GM23338 (cell line): ENCODE data around the gene ANKRD44. TPM values are rescaled to one million over a fixed set of nuclear protein-coding genes. Genes with fewer than 3 reads are reported as not detected.

ENCODE experiments used
- ATAC-seq: fragments of 200-7000 bp; cut with Tn5 transposase; 3 replicates; pipeline ENCODE4 v1.9.1; 2020
- DNase-seq: peaks from one replicate; pipeline ENCODE4 v3.0.0-alpha.2; 2015; ENCODE audit warnings: low spot score
- H2AFZ ChIP-seq: fragments of 200-600 bp; sonication (generic); 2 replicates; pipeline ENCODE4 v1.8.0; 2016; ENCODE audit warnings: antibody characterized with exemption, mild to moderate bottlenecking, moderate library complexity
- H3F3A ChIP-seq: fragments of 200-600 bp; sonication (generic); replicated peaks from 2 replicates; pipeline ENCODE4 v1.8.0; 2017; ENCODE audit warnings: antibody characterized with exemption, mixed run types, low read depth
- H3K27ac ChIP-seq: fragments of 200-600 bp; sonication (generic); 2 replicates; pipeline ENCODE4 v1.6.1; 2016; ENCODE audit warnings: low read depth
- H3K27me3 ChIP-seq: fragments of 200-600 bp; sonication (generic); 2 replicates; pipeline ENCODE4 v1.8.0; 2016; ENCODE audit warnings: mild to moderate bottlenecking, mixed run types, moderate library complexity; ENCODE audit not compliant: insufficient read depth
- H3K36me3 ChIP-seq: fragments of 200-600 bp; sonication (generic); 2 replicates; pipeline ENCODE4 v1.8.0; 2016; ENCODE audit warnings: mild to moderate bottlenecking; ENCODE audit not compliant: insufficient read depth
- H3K4me1 ChIP-seq: fragments of 200-600 bp; sonication (generic); 2 replicates; pipeline ENCODE4 v1.8.0; 2016; ENCODE audit warnings: mild to moderate bottlenecking, moderate library complexity; ENCODE audit not compliant: insufficient read depth
- H3K4me2 ChIP-seq: fragments of 200-600 bp; sonication (generic); 2 replicates; pipeline ENCODE4 v1.7.1; 2017; ENCODE audit warnings: mixed run types
- H3K4me3 ChIP-seq: fragments of 200-600 bp; sonication (generic); 2 replicates; pipeline ENCODE4 v1.6.1; 2016; ENCODE audit warnings: mixed run types
- H3K79me2 ChIP-seq: fragments of 200-600 bp; sonication (generic); replicated peaks from 2 replicates; pipeline ENCODE4 v1.8.0; 2017; ENCODE audit warnings: mild to moderate bottlenecking; ENCODE audit not compliant: insufficient read depth
- H3K9me2 ChIP-seq: fragments of 200-600 bp; sonication (generic); 2 replicates; pipeline ENCODE4 v1.8.0; 2017; ENCODE audit not compliant: insufficient read depth
- H4K20me1 ChIP-seq: fragments of 200-600 bp; sonication (generic); replicated peaks from 2 replicates; pipeline ENCODE4 v1.8.0; 2017; ENCODE audit warnings: mild to moderate bottlenecking; ENCODE audit not compliant: insufficient read depth
- H3K27ac Mint-ChIP-seq: 2 replicates; pipeline ENCODE4 v1.8.0; 2020; ENCODE audit warnings: inconsistent platforms, mild to moderate bottlenecking, moderate library complexity, mixed read lengths
- H3K27me3 Mint-ChIP-seq: 3 replicates; pipeline ENCODE4 v1.8.0; 2022; ENCODE audit warnings: low read depth, mild to moderate bottlenecking, moderate library complexity, mixed read lengths, inconsistent platforms; ENCODE audit not compliant: insufficient read depth, poor library complexity
- H3K36me3 Mint-ChIP-seq: 3 replicates; pipeline ENCODE4 v1.8.0; 2021; ENCODE audit warnings: low read depth, mild to moderate bottlenecking, inconsistent platforms, moderate library complexity, mixed read lengths
- H3K4me1 Mint-ChIP-seq: 3 replicates; pipeline ENCODE4 v1.8.0; 2020; ENCODE audit warnings: mild to moderate bottlenecking, inconsistent platforms, mixed read lengths
- H3K4me3 Mint-ChIP-seq: 3 replicates; pipeline ENCODE4 v1.8.0; 2021; ENCODE audit warnings: moderate library complexity, mild to moderate bottlenecking, inconsistent platforms, mixed read lengths
- H3K9me3 Mint-ChIP-seq: 3 replicates; pipeline ENCODE4 v1.8.0; 2020; ENCODE audit warnings: moderate library complexity, mild to moderate bottlenecking, inconsistent platforms, mixed read lengths
- CREB1 ChIP-seq: fragments of 250-450 bp; sonication (Bioruptor Pico); IDR thresholded peaks from 2 replicates; pipeline ENCODE4 v1.5.0; 2020; ENCODE audit warnings: low read depth, mild to moderate bottlenecking, moderate library complexity
- EZH2 ChIP-seq: fragments of 200-600 bp; sonication (generic); IDR thresholded peaks from one replicate; pipeline ENCODE4 v1.8.0; 2017; ENCODE audit warnings: antibody characterized with exemption, mild to moderate bottlenecking, low read depth; ENCODE audit not compliant: unreplicated experiment
- EZH2phosphoT487 ChIP-seq: fragments of 200-600 bp; sonication (generic); IDR thresholded peaks from one replicate; pipeline ENCODE4 v1.8.1; 2018; ENCODE audit warnings: antibody characterized with exemption; ENCODE audit not compliant: unreplicated experiment
- JUNB ChIP-seq: IDR thresholded peaks from one replicate; pipeline ENCODE4 v1.6.1; 2016; ENCODE audit warnings: antibody characterized with exemption; ENCODE audit not compliant: unreplicated experiment
- NANOG ChIP-seq: IDR thresholded peaks from 2 replicates; pipeline ENCODE4 v1.6.1; 2016; ENCODE audit warnings: antibody characterized with exemption, borderline replicate concordance
- POLR2AphosphoS5 ChIP-seq: IDR thresholded peaks from 2 replicates; pipeline ENCODE4 v1.6.1; 2016; ENCODE audit warnings: antibody characterized with exemption, low read depth
- STAT1 ChIP-seq: IDR thresholded peaks from one replicate; pipeline ENCODE4 v1.6.1; 2016; ENCODE audit warnings: antibody characterized with exemption; ENCODE audit not compliant: unreplicated experiment
- ZNF114 ChIP-seq: fragments of 250-450 bp; sonication (Bioruptor Pico); IDR thresholded peaks from 2 replicates; pipeline ENCODE4 v1.5.0; 2020; ENCODE audit warnings: mild to moderate bottlenecking, moderate library complexity
- ZNF331 ChIP-seq: fragments of 250-450 bp; sonication (Bioruptor Pico); IDR thresholded peaks from 2 replicates; pipeline ENCODE4 v1.5.0; 2020; ENCODE audit warnings: low read depth, mild to moderate bottlenecking, moderate library complexity
- polyA plus RNA-seq: library from polyadenylated mRNA; unstranded; fragments of >200 nt; fragmentation: Nextera tagmentation; extraction: Ambion mirVana; gene quantifications from 2 replicates; pipeline ENCODE4 v1.2.1, GENCODE V29; 2016
- total RNA-seq: library from RNA; depleted of rRNA; stranded (reverse); fragments of >200 nt; shearing (Covaris generic); gene quantifications from 2 replicates; pipeline ENCODE4 v1.2.3, GENCODE V29; 2014
- TF ChIP-seq, protein P1 (sequence below): fragments of 250-450 bp; sonication (Bioruptor Pico); IDR thresholded peaks from 2 replicates; pipeline ENCODE4 v1.5.0; 2020; ENCODE audit warnings: mild to moderate bottlenecking, moderate library complexity
- TF ChIP-seq, protein P2 (sequence below), 2 experiments: fragments of 200-600 bp in 1 of 2; sonication (generic) in 1 of 2; conservative IDR thresholded peaks; 2 replicates each; pipeline versions ENCODE4 v1.5.1 to v1.6.1; 2016 to 2017; ENCODE audit warnings: antibody characterized with exemption in 2 of 2, low read depth in 2 of 2, mild to moderate bottlenecking in 2 of 2, moderate library complexity in 1 of 2
- TF ChIP-seq, protein P3 (sequence below): IDR thresholded peaks from one replicate; pipeline ENCODE4 v1.6.1; 2018; ENCODE audit warnings: antibody characterized with exemption; ENCODE audit not compliant: unreplicated experiment
- TF ChIP-seq, protein P4 (sequence below): IDR thresholded peaks from 2 replicates; pipeline ENCODE4 v1.6.1; 2016; ENCODE audit warnings: antibody characterized with exemption

The ANKRD44 gene
- total and polyA plus RNA-seq, 2 experiments from 2014 or later = 0.44 to 0.56 TPM

DNA sequence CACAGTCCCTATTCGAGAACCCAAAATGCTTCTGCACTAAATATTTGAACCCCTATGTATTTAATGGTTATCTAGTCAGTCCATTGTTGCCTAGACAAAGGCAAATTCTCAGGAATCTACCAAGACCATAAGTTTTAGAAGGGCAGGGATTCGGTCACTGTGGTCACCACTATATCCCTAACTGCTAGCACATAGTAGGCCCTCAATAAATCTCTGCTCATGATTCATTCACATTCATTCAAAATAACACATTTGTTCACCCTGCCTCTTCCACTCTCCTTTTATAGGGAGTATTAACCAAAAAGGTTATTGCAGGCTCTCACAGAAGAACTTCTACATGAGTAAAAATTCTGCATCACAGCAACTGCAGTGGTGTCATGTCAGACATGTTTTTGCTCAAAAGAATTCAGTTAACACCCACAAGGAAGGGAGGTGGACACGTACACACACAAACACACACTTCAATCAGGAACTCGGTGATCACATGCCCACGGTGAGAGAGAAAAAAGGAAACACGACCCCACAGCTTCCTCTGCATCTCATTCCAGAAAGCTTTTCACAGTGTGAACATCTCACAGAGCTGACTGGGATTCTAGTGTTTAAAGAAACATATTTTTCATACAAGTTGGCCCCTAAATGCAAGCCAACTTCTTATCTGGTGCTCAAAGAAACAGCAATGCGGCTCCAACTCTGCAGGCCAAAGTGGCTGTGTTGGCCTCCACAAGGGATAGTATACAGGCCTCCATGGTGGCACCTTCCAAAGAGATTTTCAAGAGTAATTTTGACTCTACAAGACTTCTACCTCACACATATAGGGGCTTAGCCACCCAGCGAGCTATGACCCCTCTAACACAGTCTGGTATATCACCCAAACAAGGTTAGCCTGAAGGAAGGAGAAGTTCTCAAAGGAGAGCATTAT lies 98.0 kb downstream of the ANKRD44 start:
- DNase-seq = no peak

More for the DNA sequence above, 98.0 kb downstream of the ANKRD44 start:
- no peaks in the 10 kb centered on the region for H3K9me2 ChIP-seq
- H3K79me2 ChIP-seq = no peaks in the 10 kb centered on the region
- H3K27me3 ChIP-seq = no peaks in the 10 kb centered on the region
- no peaks in the 10 kb centered on the region for H3K36me3 ChIP-seq
- no peaks in the 10 kb centered on the region for H3F3A ChIP-seq
- H3K9me3 Mint-ChIP-seq = no peaks in the 10 kb centered on the region
- no peak overlapping the region for H3K27ac Mint-ChIP-seq
- H3K4me1 ChIP-seq = no peaks in the 10 kb centered on the region
- no peak overlapping the region for H3K4me2 ChIP-seq
- H3K4me3 Mint-ChIP-seq = no peak overlapping the region
- H3K27me3 Mint-ChIP-seq = peaks cover 2% of the 10 kb centered on the region
- no peak for ATAC-seq
- no peaks in the 10 kb centered on the region for H4K20me1 ChIP-seq
- H2AFZ ChIP-seq = no peak overlapping the region
- no peak overlapping the region for H3K27ac ChIP-seq
- no peak overlapping the region for H3K4me3 ChIP-seq
- TF ChIP-seq EZH2phosphoT487 (no peak), CREB1 (CRISPR knock-in tag) (no peak), STAT1 (no peak), ZNF114 (no peak), JUNB (no peak), NANOG (no peak), POLR2AphosphoS5 (no peak), ZNF331 (CRISPR knock-in tag) (no peak), EZH2 (no peak)
- TF ChIP-seq, protein P1, sequence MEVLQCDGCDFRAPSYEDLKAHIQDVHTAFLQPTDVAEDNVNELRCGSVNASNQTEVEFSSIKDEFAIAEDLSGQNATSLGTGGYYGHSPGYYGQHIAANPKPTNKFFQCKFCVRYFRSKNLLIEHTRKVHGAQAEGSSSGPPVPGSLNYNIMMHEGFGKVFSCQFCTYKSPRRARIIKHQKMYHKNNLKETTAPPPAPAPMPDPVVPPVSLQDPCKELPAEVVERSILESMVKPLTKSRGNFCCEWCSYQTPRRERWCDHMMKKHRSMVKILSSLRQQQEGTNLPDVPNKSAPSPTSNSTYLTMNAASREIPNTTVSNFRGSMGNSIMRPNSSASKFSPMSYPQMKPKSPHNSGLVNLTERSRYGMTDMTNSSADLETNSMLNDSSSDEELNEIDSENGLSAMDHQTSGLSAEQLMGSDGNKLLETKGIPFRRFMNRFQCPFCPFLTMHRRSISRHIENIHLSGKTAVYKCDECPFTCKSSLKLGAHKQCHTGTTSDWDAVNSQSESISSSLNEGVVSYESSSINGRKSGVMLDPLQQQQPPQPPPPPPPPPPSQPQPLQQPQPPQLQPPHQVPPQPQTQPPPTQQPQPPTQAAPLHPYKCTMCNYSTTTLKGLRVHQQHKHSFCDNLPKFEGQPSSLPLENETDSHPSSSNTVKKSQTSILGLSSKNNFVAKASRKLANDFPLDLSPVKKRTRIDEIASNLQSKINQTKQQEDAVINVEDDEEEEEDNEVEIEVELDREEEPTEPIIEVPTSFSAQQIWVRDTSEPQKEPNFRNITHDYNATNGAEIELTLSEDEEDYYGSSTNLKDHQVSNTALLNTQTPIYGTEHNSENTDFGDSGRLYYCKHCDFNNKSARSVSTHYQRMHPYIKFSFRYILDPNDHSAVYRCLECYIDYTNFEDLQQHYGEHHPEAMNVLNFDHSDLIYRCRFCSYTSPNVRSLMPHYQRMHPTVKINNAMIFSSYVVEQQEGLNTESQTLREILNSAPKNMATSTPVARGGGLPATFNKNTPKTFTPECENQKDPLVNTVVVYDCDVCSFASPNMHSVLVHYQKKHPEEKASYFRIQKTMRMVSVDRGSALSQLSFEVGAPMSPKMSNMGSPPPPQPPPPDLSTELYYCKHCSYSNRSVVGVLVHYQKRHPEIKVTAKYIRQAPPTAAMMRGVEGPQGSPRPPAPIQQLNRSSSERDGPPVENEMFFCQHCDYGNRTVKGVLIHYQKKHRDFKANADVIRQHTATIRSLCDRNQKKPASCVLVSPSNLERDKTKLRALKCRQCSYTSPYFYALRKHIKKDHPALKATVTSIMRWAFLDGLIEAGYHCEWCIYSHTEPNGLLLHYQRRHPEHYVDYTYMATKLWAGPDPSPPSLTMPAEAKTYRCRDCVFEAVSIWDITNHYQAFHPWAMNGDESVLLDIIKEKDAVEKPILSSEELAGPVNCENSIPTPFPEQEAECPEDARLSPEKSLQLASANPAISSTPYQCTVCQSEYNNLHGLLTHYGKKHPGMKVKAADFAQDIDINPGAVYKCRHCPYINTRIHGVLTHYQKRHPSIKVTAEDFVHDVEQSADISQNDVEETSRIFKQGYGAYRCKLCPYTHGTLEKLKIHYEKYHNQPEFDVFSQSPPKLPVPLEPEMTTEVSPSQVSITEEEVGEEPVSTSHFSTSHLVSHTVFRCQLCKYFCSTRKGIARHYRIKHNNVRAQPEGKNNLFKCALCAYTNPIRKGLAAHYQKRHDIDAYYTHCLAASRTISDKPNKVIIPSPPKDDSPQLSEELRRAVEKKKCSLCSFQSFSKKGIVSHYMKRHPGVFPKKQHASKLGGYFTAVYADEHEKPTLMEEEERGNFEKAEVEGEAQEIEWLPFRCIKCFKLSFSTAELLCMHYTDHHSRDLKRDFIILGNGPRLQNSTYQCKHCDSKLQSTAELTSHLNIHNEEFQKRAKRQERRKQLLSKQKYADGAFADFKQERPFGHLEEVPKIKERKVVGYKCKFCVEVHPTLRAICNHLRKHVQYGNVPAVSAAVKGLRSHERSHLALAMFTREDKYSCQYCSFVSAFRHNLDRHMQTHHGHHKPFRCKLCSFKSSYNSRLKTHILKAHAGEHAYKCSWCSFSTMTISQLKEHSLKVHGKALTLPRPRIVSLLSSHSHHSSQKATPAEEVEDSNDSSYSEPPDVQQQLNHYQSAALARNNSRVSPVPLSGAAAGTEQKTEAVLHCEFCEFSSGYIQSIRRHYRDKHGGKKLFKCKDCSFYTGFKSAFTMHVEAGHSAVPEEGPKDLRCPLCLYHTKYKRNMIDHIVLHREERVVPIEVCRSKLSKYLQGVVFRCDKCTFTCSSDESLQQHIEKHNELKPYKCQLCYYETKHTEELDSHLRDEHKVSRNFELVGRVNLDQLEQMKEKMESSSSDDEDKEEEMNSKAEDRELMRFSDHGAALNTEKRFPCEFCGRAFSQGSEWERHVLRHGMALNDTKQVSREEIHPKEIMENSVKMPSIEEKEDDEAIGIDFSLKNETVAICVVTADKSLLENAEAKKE (CRISPR knock-in tag) = no peak
- TF ChIP-seq, protein P2, sequence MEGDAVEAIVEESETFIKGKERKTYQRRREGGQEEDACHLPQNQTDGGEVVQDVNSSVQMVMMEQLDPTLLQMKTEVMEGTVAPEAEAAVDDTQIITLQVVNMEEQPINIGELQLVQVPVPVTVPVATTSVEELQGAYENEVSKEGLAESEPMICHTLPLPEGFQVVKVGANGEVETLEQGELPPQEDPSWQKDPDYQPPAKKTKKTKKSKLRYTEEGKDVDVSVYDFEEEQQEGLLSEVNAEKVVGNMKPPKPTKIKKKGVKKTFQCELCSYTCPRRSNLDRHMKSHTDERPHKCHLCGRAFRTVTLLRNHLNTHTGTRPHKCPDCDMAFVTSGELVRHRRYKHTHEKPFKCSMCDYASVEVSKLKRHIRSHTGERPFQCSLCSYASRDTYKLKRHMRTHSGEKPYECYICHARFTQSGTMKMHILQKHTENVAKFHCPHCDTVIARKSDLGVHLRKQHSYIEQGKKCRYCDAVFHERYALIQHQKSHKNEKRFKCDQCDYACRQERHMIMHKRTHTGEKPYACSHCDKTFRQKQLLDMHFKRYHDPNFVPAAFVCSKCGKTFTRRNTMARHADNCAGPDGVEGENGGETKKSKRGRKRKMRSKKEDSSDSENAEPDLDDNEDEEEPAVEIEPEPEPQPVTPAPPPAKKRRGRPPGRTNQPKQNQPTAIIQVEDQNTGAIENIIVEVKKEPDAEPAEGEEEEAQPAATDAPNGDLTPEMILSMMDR (conservative IDR thresholded peaks at IDR 0.05; ENCODE audit: low read depth in 2 of 2) = no peak
- TF ChIP-seq, protein P3, sequence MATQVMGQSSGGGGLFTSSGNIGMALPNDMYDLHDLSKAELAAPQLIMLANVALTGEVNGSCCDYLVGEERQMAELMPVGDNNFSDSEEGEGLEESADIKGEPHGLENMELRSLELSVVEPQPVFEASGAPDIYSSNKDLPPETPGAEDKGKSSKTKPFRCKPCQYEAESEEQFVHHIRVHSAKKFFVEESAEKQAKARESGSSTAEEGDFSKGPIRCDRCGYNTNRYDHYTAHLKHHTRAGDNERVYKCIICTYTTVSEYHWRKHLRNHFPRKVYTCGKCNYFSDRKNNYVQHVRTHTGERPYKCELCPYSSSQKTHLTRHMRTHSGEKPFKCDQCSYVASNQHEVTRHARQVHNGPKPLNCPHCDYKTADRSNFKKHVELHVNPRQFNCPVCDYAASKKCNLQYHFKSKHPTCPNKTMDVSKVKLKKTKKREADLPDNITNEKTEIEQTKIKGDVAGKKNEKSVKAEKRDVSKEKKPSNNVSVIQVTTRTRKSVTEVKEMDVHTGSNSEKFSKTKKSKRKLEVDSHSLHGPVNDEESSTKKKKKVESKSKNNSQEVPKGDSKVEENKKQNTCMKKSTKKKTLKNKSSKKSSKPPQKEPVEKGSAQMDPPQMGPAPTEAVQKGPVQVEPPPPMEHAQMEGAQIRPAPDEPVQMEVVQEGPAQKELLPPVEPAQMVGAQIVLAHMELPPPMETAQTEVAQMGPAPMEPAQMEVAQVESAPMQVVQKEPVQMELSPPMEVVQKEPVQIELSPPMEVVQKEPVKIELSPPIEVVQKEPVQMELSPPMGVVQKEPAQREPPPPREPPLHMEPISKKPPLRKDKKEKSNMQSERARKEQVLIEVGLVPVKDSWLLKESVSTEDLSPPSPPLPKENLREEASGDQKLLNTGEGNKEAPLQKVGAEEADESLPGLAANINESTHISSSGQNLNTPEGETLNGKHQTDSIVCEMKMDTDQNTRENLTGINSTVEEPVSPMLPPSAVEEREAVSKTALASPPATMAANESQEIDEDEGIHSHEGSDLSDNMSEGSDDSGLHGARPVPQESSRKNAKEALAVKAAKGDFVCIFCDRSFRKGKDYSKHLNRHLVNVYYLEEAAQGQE = no peak
- TF ChIP-seq, protein P4, sequence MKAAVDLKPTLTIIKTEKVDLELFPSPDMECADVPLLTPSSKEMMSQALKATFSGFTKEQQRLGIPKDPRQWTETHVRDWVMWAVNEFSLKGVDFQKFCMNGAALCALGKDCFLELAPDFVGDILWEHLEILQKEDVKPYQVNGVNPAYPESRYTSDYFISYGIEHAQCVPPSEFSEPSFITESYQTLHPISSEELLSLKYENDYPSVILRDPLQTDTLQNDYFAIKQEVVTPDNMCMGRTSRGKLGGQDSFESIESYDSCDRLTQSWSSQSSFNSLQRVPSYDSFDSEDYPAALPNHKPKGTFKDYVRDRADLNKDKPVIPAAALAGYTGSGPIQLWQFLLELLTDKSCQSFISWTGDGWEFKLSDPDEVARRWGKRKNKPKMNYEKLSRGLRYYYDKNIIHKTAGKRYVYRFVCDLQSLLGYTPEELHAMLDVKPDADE = no peak
- H3K36me3 Mint-ChIP-seq = no peaks in the 10 kb centered on the region
- no peaks in the 10 kb centered on the region for H3K4me1 Mint-ChIP-seq
